ENCODE data around the gene DYRK1A. TPM values are rescaled to one million over a fixed set of nuclear protein-coding genes. Genes with fewer than 3 reads are reported as not detected.

The DYRK1A gene
- total RNA-seq, 1 experiment from 2014 or later = 35.5 TPM

DNA sequence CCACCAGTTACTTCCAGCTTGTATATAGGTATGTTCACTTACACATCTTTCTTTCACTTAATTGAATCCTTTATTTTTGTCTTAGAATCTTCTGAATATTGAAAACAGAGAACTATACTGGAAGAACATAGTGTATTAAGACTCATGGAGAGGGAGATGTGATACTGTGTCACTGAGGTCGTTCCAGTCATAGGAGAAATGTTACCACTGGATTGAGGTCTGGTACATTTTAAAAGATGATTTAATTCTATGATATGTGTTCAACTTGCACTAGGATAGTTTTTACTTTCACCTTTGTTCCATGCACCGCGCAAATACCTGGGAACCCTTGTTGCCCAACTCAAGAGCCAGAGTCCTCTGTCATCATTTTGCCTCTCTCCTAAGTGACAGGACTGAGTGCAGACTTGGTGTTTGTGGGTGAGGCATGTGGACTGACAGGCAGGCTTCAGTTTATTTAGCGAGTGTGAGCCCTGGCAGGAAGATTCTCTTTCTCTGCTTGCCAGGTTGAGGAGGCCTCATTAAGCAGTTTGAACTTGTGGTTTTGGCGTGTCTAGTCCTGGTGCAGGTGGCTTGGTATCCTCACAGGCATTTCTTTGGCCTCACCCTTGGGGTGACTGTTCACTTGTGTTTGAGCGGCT is 63.7 kb downstream of the DYRK1A start:
- intact Hi-C loops (cut with micrococcal nuclease; ENCODE audit: unreplicated experiment) = no loop called here
- Histone ChIP-seq H3K36me3 (ENCODE audit: low read depth) (no peaks in the 10 kb centered on the region), H3K27ac (no peak overlapping the region), H2AFZ (no peak overlapping the region), H3F3A (ENCODE audit: insufficient read depth, low read depth) (no peaks in the 10 kb centered on the region), H3K4me2 (no peak overlapping the region), H3K27me3 (ENCODE audit: insufficient read depth, low read depth) (no peaks in the 10 kb centered on the region), H3K79me2 (ENCODE audit: low read depth) (peaks cover 65% of the 10 kb centered on the region), H3K9me3 (ENCODE audit: insufficient read depth, low read depth) (no peaks in the 10 kb centered on the region), H3K4me1 (replicated peaks; ENCODE audit: insufficient read depth) (no peaks in the 10 kb centered on the region), H4K20me1 (ENCODE audit: insufficient read depth) (peaks cover 3% of the 10 kb centered on the region; the same call in 1 of the 2 replicates), H3K4me3 (no peak overlapping the region), H3K9me2 (ENCODE audit: insufficient read depth) (no peaks in the 10 kb centered on the region)
- ChIA-PET CTCF (no interaction called here), POLR2A (ENCODE audit: unreplicated experiment) (no interaction called here)
- no TSS peak for BruUV-seq (replicated peaks)
- no peak for DNase-seq
- TF ChIP-seq, protein P1, sequence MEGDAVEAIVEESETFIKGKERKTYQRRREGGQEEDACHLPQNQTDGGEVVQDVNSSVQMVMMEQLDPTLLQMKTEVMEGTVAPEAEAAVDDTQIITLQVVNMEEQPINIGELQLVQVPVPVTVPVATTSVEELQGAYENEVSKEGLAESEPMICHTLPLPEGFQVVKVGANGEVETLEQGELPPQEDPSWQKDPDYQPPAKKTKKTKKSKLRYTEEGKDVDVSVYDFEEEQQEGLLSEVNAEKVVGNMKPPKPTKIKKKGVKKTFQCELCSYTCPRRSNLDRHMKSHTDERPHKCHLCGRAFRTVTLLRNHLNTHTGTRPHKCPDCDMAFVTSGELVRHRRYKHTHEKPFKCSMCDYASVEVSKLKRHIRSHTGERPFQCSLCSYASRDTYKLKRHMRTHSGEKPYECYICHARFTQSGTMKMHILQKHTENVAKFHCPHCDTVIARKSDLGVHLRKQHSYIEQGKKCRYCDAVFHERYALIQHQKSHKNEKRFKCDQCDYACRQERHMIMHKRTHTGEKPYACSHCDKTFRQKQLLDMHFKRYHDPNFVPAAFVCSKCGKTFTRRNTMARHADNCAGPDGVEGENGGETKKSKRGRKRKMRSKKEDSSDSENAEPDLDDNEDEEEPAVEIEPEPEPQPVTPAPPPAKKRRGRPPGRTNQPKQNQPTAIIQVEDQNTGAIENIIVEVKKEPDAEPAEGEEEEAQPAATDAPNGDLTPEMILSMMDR (conservative IDR thresholded peaks at IDR 0.05) = no peak
- no peak for TF ChIP-seq EZH2 (IDR thresholded peaks at IDR 0.05; ENCODE audit: low read depth)

DNA sequence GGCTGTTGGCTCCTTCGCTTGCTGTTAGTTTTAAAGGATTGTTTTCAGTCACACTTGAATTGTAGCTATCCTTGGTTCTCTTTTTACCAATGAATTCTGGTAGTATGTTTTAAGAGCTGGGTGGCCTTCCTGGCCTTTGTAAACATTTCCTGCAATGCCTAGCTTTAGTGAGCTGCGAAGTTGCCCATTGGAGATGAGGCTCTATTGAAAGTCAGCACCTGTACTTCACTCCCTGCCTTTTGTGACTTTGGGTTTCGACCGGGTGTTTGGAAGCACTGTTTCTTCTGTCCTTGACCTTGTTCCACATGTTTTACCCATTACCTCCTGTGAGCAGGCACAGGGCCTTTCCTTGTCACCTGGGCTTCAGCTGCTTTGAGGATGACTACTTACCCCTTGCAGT is 64.7 kb downstream of the DYRK1A start:
- DNase-seq = no peak
- intact Hi-C loops (cut with micrococcal nuclease; ENCODE audit: unreplicated experiment) = no loop called here
- CTCF ChIA-PET = no interaction called here
- Histone ChIP-seq H3F3A (ENCODE audit: insufficient read depth, low read depth) (no peaks in the 10 kb centered on the region), H3K4me3 (no peak overlapping the region), H2AFZ (no peak overlapping the region), H3K27ac (no peak overlapping the region), H3K4me1 (replicated peaks; ENCODE audit: insufficient read depth) (no peaks in the 10 kb centered on the region), H4K20me1 (ENCODE audit: insufficient read depth) (peaks cover 3% of the 10 kb centered on the region; the same call in 1 of the 2 replicates), H3K4me2 (no peak overlapping the region), H3K9me3 (ENCODE audit: insufficient read depth, low read depth) (no peaks in the 10 kb centered on the region), H3K79me2 (ENCODE audit: low read depth) (peaks cover 71% of the 10 kb centered on the region), H3K36me3 (ENCODE audit: low read depth) (no peaks in the 10 kb centered on the region), H3K9me2 (ENCODE audit: insufficient read depth) (no peaks in the 10 kb centered on the region), H3K27me3 (ENCODE audit: insufficient read depth, low read depth) (no peaks in the 10 kb centered on the region)
- TF ChIP-seq EZH2 (IDR thresholded peaks at IDR 0.05; ENCODE audit: low read depth) = no peak
- TF ChIP-seq, protein P1 (conservative IDR thresholded peaks at IDR 0.05) = no peak
- no TSS peak for BruUV-seq (replicated peaks)
- POLR2A ChIA-PET (ENCODE audit: unreplicated experiment) = no interaction called here

DNA sequence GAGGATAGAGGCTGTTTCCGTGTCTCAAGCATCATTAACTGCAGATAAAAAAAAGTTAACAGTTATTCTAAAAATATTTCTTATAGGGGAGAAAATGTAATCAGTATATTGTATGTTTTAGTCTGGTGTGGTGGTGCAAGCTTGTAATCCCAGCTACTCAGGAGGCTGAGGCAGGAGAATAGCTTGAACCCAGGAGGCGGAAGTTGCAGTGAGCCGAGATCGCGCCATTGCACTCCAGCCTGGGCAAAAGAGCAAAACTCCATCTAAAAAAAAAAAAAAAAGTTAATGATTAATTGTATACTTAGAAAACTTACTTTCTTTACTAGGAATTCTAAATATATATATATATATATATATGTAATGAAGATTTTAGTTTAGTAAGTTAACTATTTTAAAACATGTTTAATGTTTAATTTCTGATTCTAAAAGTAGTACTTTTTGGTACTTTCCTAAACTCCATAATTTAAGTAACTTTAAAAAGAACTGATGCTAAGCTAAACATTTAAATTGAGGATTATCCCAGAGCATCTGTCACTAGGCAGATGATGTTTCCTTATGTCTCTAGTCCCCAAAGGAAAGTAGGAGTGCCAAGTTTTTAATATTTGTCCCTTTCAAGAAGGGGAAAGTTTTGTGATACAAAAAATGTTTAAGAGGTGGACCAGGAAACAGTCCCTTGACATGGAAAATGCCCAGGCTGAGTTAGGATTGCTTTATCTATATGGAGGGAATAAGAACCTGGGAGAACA is 66.3 kb downstream of the DYRK1A start:
- no TSS peak for BruUV-seq (replicated peaks)
- TF ChIP-seq, protein P1 (conservative IDR thresholded peaks at IDR 0.05) = no peak
- no peak for TF ChIP-seq EZH2 (IDR thresholded peaks at IDR 0.05; ENCODE audit: low read depth)
- Histone ChIP-seq H3K4me1 (replicated peaks; ENCODE audit: insufficient read depth) (no peaks in the 10 kb centered on the region), H3K9me3 (ENCODE audit: insufficient read depth, low read depth) (no peaks in the 10 kb centered on the region), H3K27ac (no peak overlapping the region), H2AFZ (no peak overlapping the region), H3K4me3 (no peak overlapping the region), H3K79me2 (ENCODE audit: low read depth) (peaks cover 81% of the 10 kb centered on the region), H3K4me2 (no peak overlapping the region), H4K20me1 (ENCODE audit: insufficient read depth) (peaks cover 2% of the 10 kb centered on the region), H3K9me2 (ENCODE audit: insufficient read depth) (no peaks in the 10 kb centered on the region), H3F3A (ENCODE audit: insufficient read depth, low read depth) (no peaks in the 10 kb centered on the region), H3K27me3 (ENCODE audit: insufficient read depth, low read depth) (no peaks in the 10 kb centered on the region), H3K36me3 (ENCODE audit: low read depth) (no peaks in the 10 kb centered on the region)
- intact Hi-C loops (cut with micrococcal nuclease; ENCODE audit: unreplicated experiment) = no loop called here
- no peak for DNase-seq
- ChIA-PET POLR2A (ENCODE audit: unreplicated experiment) (no interaction called here), CTCF (interaction anchor here (0.7 kb wide), 1 partner anchor 898 kb away, joined by 5 read pairs; no protein-coding TSS in a partner anchor)
